ENCODE results near the gene LMO7. TPM values are rescaled to one million over a fixed set of nuclear protein-coding genes. Genes with fewer than 3 reads are reported as not detected.

The LMO7 gene
- total and polyA plus RNA-seq, 2 experiments from 2014 or later: 47.2 to 105 TPM

- DNase-seq (ENCODE audit: low spot score): no peak
- 89% methylated on average over 1 of the region's 1 CpG for WGBS (ENCODE audit: low lambda C conversion rate, missing lambda C conversion rate)
- Histone ChIP-seq H2AFZ (no peak overlapping the region), H4K20me1 (ENCODE audit: insufficient read depth, poor library complexity, severe bottlenecking) (no peaks in the 10 kb centered on the region), H3K4me3 (no peak overlapping the region), H3K4me1 (ENCODE audit: insufficient read depth) (no peaks in the 10 kb centered on the region), H3K27ac (peak overlapping the region; percentile 51), H3K79me2 (no peaks in the 10 kb centered on the region), H3K9me3 (ENCODE audit: low read depth) (no peaks in the 10 kb centered on the region), H3K9me2 (replicated peaks; ENCODE audit: insufficient read depth) (no peaks in the 10 kb centered on the region), H3K36me3 (replicated peaks; ENCODE audit: insufficient read depth, low read depth) (no peaks in the 10 kb centered on the region), H3K4me2 (no peak overlapping the region), H3K27me3 (no peaks in the 10 kb centered on the region)
- TF ChIP-seq EZH2 (IDR thresholded peaks at IDR 0.05; ENCODE audit: borderline replicate concordance) (no peak), EZH2phosphoT487 (IDR thresholded peaks at IDR 0.05; ENCODE audit: low read depth, severe bottlenecking, unreplicated experiment) (no peak), CTCF (IDR thresholded peaks at IDR 0.05; ENCODE audit: poor library complexity) (no peak)
These were observed 11.1 kb downstream of the LMO7 start for GRCh38 chr13:75647126-75647784.

GRCh38 chr13:75648446-75648845 is 12.3 kb downstream of the LMO7 start:
- no peaks in the 10 kb centered on the region for H3K36me3 ChIP-seq (replicated peaks; ENCODE audit: insufficient read depth, low read depth)
- H3K9me3 ChIP-seq (ENCODE audit: low read depth): no peaks in the 10 kb centered on the region
- no peak for DNase-seq (ENCODE audit: low spot score)
- H3K4me2 ChIP-seq: no peak overlapping the region
- TF ChIP-seq CTCF (IDR thresholded peaks at IDR 0.05; ENCODE audit: poor library complexity): no peak
- TF ChIP-seq EZH2phosphoT487 (IDR thresholded peaks at IDR 0.05; ENCODE audit: low read depth, severe bottlenecking, unreplicated experiment): no peak
- no peak for TF ChIP-seq EZH2 (IDR thresholded peaks at IDR 0.05; ENCODE audit: borderline replicate concordance)
- no peaks in the 10 kb centered on the region for H3K4me1 ChIP-seq (ENCODE audit: insufficient read depth)
- H3K27ac ChIP-seq: no peak overlapping the region
- no peaks in the 10 kb centered on the region for H3K27me3 ChIP-seq
- 95% methylated on average over 2 of the region's 2 CpGs for WGBS (ENCODE audit: low lambda C conversion rate, missing lambda C conversion rate)
- H3K79me2 ChIP-seq: no peaks in the 10 kb centered on the region
- no peak overlapping the region for H2AFZ ChIP-seq
- H4K20me1 ChIP-seq (ENCODE audit: insufficient read depth, poor library complexity, severe bottlenecking): no peaks in the 10 kb centered on the region
- H3K4me3 ChIP-seq: no peak overlapping the region
- H3K9me2 ChIP-seq (replicated peaks; ENCODE audit: insufficient read depth): no peaks in the 10 kb centered on the region

GRCh38 chr13:75651013-75651412 is 14.9 kb downstream of the LMO7 start:
- Histone ChIP-seq H3K4me2 (no peak overlapping the region), H3K27ac (no peak overlapping the region), H3K9me3 (ENCODE audit: low read depth) (no peaks in the 10 kb centered on the region), H4K20me1 (ENCODE audit: insufficient read depth, poor library complexity, severe bottlenecking) (no peaks in the 10 kb centered on the region), H3K4me1 (ENCODE audit: insufficient read depth) (no peaks in the 10 kb centered on the region), H3K9me2 (replicated peaks; ENCODE audit: insufficient read depth) (no peaks in the 10 kb centered on the region), H3K79me2 (no peaks in the 10 kb centered on the region), H3K27me3 (no peaks in the 10 kb centered on the region), H3K36me3 (replicated peaks; ENCODE audit: insufficient read depth, low read depth) (no peaks in the 10 kb centered on the region), H2AFZ (no peak overlapping the region), H3K4me3 (no peak overlapping the region)
- no peak for TF ChIP-seq EZH2phosphoT487 (IDR thresholded peaks at IDR 0.05; ENCODE audit: low read depth, severe bottlenecking, unreplicated experiment)
- no peak for TF ChIP-seq CTCF (IDR thresholded peaks at IDR 0.05; ENCODE audit: poor library complexity)
- no peak for TF ChIP-seq EZH2 (IDR thresholded peaks at IDR 0.05; ENCODE audit: borderline replicate concordance)
- DNase-seq (ENCODE audit: low spot score): no peak
- WGBS (ENCODE audit: low lambda C conversion rate, missing lambda C conversion rate): 87% methylated on average over 2 of the region's 2 CpGs
